ENCODE measurements around the gene PAPSS2. TPM values are rescaled to one million over a fixed set of nuclear protein-coding genes. Genes with fewer than 3 reads are reported as not detected.

The PAPSS2 gene
- total RNA-seq, 2 donors from 2014 or later: 0.19 to 2.6 TPM

DNA sequence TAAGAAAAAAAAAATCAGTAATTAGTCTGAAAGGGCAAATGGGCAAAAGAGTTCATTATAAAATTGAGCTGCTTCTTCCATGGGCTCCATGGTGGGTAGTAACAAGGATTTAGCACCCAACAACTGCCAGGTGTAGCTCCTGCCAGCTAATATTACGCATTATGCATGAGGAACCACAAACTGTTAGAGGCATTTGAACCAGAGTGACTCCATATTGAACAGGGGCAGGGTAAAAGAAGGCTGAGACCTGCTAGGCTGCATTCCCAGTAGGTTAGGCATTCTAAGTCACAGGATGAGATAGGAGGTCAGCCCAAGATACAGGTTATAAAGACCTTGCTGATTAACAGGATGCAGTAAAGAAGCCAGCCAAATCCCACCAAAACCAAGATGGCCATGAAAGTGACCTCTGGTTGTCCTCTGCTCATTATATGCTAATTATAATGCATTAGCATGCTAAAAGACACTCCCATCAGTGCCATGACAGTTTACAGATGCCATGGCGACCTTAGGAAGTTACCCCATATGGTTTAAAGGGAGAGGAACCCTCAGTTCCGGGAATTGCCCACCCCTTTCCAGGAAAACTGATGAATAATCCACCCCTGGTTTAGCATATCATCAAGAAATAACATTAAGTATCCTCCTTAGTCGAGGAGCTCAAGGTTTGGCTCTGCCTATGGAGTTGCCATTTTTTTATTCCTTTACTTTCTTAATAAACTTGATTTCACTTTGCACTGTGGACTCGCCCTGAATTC is 8.7 kb upstream of the PAPSS2 start:
- no peak for DNase-seq (ENCODE audit: low spot score)

DNA sequence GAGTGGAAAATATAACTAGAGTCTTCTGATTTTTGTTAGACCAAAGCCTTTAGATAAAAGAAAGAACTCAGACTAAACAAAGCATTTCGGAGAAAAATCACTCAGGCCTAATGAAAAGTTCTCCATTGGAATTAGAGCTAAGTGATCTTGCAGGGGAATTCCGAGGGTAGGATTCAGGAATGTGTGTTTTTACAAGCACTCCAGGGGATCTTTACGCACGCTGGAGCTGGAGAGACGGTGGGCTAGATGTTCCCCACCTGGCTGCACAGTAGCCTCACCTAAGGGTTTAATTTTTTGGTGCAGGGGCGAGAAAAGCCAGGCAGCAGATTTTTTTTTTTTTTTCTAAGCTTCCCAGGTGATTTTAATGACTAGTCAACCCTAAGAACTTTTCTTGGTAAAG is 7.9 kb upstream of the PAPSS2 start:
- Mint-ChIP-seq H3K9me3 (no peaks in the 10 kb centered on the region), H3K4me1 (ENCODE audit: low read depth in 2 of 2) (no peaks in the 10 kb centered on the region), H3K36me3 (no peaks in the 10 kb centered on the region)

More for the DNA sequence above, 8.7 kb upstream of the PAPSS2 start:
- Mint-ChIP-seq H3K9me3 (no peaks in the 10 kb centered on the region), H3K4me1 (ENCODE audit: low read depth in 2 of 2) (no peaks in the 10 kb centered on the region), H3K27me3 (peaks cover 13 to 16% of the 10 kb centered on the region in 2 donors), H3K27ac (no peak overlapping the region), H3K4me3 (no peak overlapping the region), H3K36me3 (no peaks in the 10 kb centered on the region)
- no peak for ATAC-seq

DNA sequence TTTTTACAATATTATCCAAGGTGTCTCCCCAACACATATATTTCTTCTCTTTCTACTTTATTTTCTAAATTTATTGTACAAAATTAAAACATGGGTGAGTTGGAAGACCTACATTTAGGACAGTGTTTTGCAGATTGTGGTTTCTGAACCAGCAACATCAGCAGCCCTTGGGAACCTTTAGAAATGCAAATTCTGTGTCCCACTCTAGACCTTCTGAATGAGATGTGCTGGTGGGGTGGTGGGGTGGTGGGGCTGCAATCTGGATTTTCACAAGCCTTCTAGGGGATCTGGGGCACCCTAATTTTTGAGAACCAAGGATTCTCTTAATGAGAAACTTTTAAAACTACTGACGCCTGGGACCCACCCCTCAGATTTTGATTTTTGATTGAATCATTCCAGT is 7.4 kb upstream of the PAPSS2 start:
- H3K27ac Mint-ChIP-seq: no peak overlapping the region
- DNase-seq (ENCODE audit: low spot score) (no peak), ATAC-seq (no peak)
- no peaks in the 10 kb centered on the region for H3K9me3 Mint-ChIP-seq
- H3K4me3 Mint-ChIP-seq: no peak overlapping the region
- H3K27me3 Mint-ChIP-seq: peaks cover 15 to 23% of the 10 kb centered on the region in 2 donors
- no peaks in the 10 kb centered on the region for H3K4me1 Mint-ChIP-seq (ENCODE audit: low read depth in 2 of 2)
- no peaks in the 10 kb centered on the region for H3K36me3 Mint-ChIP-seq

More for the DNA sequence above, 7.9 kb upstream of the PAPSS2 start:
- peaks cover 17 to 23% of the 10 kb centered on the region in 2 donors for H3K27me3 Mint-ChIP-seq
- no peak overlapping the region for H3K4me3 Mint-ChIP-seq
- no peak overlapping the region for H3K27ac Mint-ChIP-seq
- ATAC-seq (no peak), DNase-seq (ENCODE audit: low spot score) (no peak)

DNA sequence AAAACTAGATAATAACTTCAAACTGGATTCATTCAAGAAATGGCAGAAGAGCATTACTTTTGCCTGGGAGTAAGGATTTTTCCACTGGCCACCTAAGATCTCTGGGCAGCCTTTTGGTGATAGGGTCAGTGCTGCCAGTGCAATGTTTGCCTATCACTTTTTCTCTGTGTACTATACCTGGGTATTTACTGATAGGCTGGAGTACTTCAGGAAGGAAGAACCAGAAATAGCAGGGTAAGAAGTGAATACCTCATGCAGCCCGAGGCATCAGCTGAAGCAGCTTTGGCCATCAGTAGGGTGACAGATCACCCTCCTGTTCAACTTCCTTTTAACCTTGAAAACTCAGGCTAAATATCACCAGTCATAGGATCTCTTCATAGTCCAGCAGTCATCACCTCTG is 5.5 kb upstream of the PAPSS2 start:
- H3K4me3 Mint-ChIP-seq: no peak overlapping the region
- H3K9me3 Mint-ChIP-seq: no peaks in the 10 kb centered on the region
- ATAC-seq (no peak), DNase-seq (ENCODE audit: low spot score) (no peak)
- peaks cover 3 to 4% of the 10 kb centered on the region in 2 donors for H3K4me1 Mint-ChIP-seq (ENCODE audit: low read depth in 2 of 2)
- no peaks in the 10 kb centered on the region for H3K36me3 Mint-ChIP-seq
- no peak overlapping the region for H3K27ac Mint-ChIP-seq
- H3K27me3 Mint-ChIP-seq: peaks cover 18 to 28% of the 10 kb centered on the region in 2 donors

DNA sequence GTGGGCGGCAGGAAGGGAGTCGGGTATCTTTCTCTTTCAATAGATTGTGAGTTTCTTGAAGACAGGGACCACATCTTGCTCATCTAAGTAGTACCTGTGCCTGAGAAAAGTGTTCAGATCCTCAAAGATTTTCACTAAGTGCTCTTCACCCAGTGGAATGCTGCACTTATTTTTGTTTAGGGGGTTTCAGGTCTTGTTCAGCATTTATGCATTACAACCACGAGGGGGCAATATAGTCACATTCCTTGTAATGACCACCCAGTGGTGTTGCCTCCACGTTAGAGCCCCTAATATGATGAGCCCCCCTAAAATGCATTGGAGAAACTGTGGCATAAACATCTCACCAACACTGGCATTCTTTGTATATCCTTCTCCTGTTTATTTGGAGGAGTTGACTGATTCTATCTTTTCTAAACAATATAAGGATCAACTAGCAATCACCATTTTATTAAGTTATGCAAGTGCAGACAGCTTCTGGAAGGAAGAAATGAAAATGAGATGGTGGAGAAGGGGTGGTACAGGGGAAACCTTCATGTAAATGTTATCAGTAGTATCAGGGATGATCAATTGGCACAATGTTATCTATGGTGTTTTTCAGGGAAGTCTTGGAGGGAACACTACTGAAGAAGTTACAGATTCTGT is 3.1 kb upstream of the PAPSS2 start:
- Mint-ChIP-seq H3K27me3 (peaks cover 31 to 44% of the 10 kb centered on the region in 2 donors), H3K27ac (no peak overlapping the region), H3K4me1 (ENCODE audit: low read depth in 2 of 2) (peaks cover 9 to 14% of the 10 kb centered on the region in 2 donors), H3K36me3 (no peaks in the 10 kb centered on the region), H3K4me3 (no peak overlapping the region), H3K9me3 (no peaks in the 10 kb centered on the region)
- DNase-seq (ENCODE audit: low spot score): no peak
- ATAC-seq: peak in 1 of 2 donors; percentile 60

DNA sequence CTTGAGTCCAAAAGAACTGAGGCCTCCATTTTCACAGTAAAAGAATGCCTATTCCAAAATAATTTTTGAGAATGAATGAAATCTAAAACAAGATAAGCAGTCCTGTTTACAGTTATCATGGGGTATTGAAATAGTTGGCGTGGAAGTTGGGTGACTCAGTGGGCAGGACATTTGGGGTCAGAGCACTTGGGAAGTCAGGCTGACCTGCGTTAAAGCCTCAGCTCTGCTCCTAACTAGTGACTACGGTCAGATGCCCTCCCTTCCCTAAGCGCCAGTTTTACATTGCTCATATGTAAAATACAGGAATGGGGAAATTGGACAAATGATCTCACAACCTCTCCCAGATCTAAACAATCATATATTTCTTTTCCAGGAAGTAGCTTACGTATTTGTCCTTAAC is 2.3 kb upstream of the PAPSS2 start:
- H3K27me3 Mint-ChIP-seq: peaks cover 32 to 48% of the 10 kb centered on the region in 2 donors

DNA sequence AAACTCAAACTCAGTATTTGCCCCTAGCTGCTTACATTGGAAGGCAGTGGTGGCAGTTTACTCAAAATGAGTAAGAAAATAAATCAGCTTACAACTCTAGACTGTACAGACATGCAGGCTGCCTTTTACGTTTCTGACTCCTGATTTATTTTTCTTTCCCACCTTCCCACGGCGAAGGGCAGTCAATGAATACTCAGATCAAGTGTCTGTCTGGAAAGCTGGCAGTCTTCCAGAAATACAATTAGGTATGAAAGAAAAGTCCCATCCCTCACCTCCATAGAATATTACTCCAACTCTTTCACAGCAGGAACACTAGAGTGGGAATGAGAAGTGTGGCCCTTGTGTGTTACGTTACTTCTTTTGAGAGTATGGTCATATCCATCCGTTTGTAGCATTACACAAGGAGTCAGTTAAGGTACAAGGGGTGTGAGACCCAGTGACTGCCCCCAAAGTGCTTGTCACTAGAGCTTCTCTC is 1.3 kb upstream of the PAPSS2 start:
- Mint-ChIP-seq H3K4me1 (ENCODE audit: low read depth in 2 of 2) (peaks cover 9 to 14% of the 10 kb centered on the region in 2 donors), H3K27me3 (peaks cover 33 to 51% of the 10 kb centered on the region in 2 donors), H3K9me3 (no peaks in the 10 kb centered on the region), H3K4me3 (no peak overlapping the region), H3K27ac (no peak overlapping the region), H3K36me3 (no peaks in the 10 kb centered on the region)
- no peak for ATAC-seq
- DNase-seq (ENCODE audit: low spot score): no peak

More for the DNA sequence above, 2.3 kb upstream of the PAPSS2 start:
- Mint-ChIP-seq H3K36me3 (no peaks in the 10 kb centered on the region), H3K9me3 (no peaks in the 10 kb centered on the region), H3K27ac (no peak overlapping the region), H3K4me1 (ENCODE audit: low read depth in 2 of 2) (peaks cover 9 to 14% of the 10 kb centered on the region in 2 donors), H3K4me3 (no peak overlapping the region)
- ATAC-seq (no peak), DNase-seq (ENCODE audit: low spot score) (no peak)

DNA sequence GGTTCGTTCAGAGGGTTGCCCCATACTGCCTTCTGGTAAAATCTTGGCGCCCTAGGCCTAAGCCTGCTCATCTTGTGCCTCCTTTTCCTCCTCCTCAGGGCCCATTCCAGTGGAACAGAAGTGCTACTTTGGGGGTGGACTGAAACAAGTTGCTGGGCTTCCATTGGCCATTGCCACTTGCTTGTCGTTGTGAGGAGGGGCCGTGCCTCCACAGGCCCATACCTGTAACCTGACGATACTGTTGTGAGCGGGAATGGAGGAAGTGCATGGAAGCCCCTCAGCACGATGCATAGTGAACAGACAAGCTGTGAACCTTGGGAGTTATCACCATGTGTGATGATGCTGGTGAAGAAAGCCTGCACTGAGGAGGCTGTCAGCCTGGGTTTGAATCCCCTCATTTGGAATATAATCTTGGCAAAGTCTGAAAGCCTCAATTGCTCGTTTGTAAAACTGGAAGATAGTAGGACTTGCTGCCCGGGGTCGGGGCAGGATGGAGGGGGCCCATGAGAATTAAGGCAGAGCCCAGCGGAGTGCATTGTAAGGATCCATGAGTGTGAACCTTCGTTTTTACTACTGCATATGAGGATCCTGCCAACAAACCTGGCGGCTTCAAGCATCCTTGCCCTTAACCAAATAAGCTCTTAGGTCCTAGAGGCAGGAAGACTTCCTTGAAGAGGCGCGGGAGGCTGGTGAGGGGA is 671 bp upstream of the PAPSS2 start:
- Mint-ChIP-seq H3K9me3 (no peaks in the 10 kb centered on the region), H3K27me3 (peaks cover 33 to 51% of the 10 kb centered on the region in 2 donors), H3K4me1 (ENCODE audit: low read depth in 2 of 2) (peaks cover 9 to 14% of the 10 kb centered on the region in 2 donors), H3K36me3 (no peaks in the 10 kb centered on the region), H3K27ac (no peak overlapping the region), H3K4me3 (peak overlapping the region; percentile 85)
- DNase-seq (ENCODE audit: low spot score): no peak
- ATAC-seq: no peak

DNA sequence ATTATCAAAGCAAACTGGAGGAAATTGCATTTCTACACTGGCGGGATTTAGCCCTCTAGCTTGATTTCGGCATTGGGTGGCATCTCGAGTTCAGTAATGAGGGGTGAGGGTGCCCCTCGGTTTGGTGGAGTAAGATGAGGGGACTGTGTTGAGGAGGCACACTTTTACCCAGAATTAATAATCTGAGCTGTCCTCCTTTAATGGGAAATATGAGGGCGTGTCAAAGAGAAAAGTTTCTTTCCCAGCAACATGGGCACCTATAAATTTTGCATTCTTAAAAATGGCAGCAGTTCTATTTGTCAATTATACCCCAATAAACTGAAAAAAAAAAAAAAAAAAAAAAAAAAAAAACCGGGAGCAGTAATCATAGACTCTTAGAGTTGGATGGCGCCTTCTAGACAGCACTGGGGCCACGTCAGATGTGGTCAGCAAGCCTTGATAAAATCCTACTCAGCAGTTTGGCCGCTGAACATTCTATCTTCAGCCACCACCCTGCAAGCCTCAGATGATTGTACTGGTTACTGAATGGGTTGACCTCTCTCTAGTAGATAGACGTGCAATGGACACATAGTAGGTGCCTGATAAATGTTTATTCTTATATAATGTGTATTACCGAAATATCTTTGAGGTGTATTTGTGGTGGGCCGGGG is 931 bp downstream of the PAPSS2 start:
- ATAC-seq (no peak), DNase-seq (ENCODE audit: low spot score) (no peak)
- H3K4me3 Mint-ChIP-seq: peak overlapping the region; percentile 77
- no peaks in the 10 kb centered on the region for H3K36me3 Mint-ChIP-seq
- no peak overlapping the region for H3K27ac Mint-ChIP-seq
- H3K4me1 Mint-ChIP-seq (ENCODE audit: low read depth in 2 of 2): peaks cover 9 to 14% of the 10 kb centered on the region in 2 donors
- no peaks in the 10 kb centered on the region for H3K9me3 Mint-ChIP-seq
- H3K27me3 Mint-ChIP-seq: peaks cover 32 to 46% of the 10 kb centered on the region in 2 donors

DNA sequence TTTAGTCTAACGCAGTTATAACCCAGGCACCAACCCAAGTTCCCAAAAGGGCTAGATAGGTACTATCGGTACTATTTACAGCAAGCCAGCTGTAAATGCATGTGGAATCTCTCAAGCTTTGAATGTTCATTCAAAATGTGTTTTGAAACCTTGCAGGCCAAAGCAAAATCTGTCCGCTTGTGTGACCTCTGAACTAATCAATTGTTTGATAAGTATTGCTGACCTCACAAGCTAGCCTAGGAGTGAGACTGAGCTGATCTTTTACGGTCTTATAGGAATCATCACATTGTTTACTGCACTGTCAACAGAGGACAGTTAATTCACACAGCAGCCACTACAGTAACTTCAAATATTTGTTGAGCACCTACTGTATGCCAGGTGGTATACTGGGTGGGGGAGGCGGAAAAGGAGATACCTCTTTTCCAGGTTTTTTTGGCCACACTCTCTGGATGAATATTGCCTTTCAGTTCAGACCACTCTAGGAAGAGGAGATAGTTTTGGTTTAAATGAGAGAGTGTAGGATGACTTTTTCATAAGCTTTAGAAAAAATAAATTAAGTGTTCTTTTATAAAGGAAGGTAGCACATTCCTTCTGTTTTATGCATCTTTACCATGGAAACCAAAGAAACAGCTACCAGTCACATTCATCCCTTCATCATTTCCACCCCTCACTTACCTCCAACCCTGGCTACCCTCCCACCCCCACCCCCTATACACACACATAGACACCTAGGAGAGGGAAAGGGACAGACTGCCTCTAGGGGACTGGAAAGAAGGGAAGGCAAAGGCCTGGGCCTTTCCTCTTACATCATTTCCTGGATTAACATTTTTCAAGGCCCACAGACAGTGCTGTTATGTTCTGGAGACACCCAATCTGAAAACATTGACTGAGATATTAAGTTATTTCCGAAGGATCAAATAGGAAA is 2.4 kb downstream of the PAPSS2 start:
- H3K4me3 Mint-ChIP-seq: no peak overlapping the region
- H3K36me3 Mint-ChIP-seq: no peaks in the 10 kb centered on the region
- H3K9me3 Mint-ChIP-seq: no peaks in the 10 kb centered on the region
- ATAC-seq: no peak
- peaks cover 25 to 35% of the 10 kb centered on the region in 2 donors for H3K27me3 Mint-ChIP-seq
- peaks cover 9 to 14% of the 10 kb centered on the region in 2 donors for H3K4me1 Mint-ChIP-seq (ENCODE audit: low read depth in 2 of 2)
- no peak overlapping the region for H3K27ac Mint-ChIP-seq
- no peak for DNase-seq (ENCODE audit: low spot score)

DNA sequence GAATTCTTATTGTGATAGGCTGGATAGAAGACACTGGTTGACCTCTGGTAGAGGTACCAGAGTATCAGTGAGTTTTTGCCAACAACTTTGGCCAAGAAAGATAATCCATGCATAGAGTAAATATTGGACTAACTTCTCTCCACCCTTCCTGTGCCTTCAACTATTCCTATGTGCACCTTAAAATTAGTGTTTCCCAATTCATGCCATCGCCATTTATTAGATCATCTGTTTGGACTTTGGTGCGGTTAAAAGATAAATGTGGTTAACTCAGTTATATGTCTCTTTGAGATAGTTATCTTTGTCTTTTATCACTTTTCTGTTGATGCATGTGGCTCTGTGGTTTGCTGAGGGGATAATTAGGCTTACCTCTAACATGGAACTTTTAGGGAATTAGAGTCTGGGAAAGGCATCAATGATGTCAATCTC is 4.6 kb downstream of the PAPSS2 start:
- Mint-ChIP-seq H3K27ac (no peak overlapping the region), H3K4me1 (ENCODE audit: low read depth in 2 of 2) (peaks cover 5 to 9% of the 10 kb centered on the region in 2 donors), H3K9me3 (no peaks in the 10 kb centered on the region), H3K4me3 (no peak overlapping the region), H3K36me3 (no peaks in the 10 kb centered on the region), H3K27me3 (peaks cover 20 to 29% of the 10 kb centered on the region in 2 donors)
- no peak for ATAC-seq
- DNase-seq (ENCODE audit: low spot score): no peak

DNA sequence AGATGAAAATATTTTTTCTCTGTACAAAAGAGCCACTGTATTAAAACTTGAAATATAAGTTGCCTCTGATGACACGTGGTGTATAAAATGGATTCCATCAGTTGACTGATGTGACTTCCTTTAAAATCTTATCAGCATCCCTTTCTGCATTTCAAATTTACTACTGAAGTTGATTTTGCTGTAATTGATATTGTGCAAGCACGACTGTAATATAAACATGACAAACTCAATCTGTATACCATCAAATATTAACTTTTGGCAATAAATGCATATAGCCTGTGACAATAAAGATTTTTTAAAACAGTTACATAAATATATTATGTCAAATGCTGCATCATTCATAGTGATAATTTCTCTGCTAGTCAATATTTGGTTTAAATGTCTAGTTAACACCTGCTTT is 7.8 kb downstream of the PAPSS2 start:
- peaks cover 2 to 12% of the 10 kb centered on the region in 2 donors for H3K27me3 Mint-ChIP-seq

More for the DNA sequence above, 7.8 kb downstream of the PAPSS2 start:
- Mint-ChIP-seq H3K4me1 (ENCODE audit: low read depth in 2 of 2) (peaks cover 2% of the 10 kb centered on the region in 2 donors), H3K9me3 (no peaks in the 10 kb centered on the region), H3K4me3 (no peak overlapping the region), H3K36me3 (no peaks in the 10 kb centered on the region), H3K27ac (no peak overlapping the region)
- ATAC-seq (no peak), DNase-seq (ENCODE audit: low spot score) (no peak)

Measured in natural killer cell treated with Interleukin-12 subunit alpha and Interleukin-12 subunit beta and Interleukin-15 and Interleukin-18, amount 100 ng/mL, for 72 hours (primary cell).